ENCODE results near the gene SLC16A10.
"Not testable (repeated sequence)": the region's sequence is repeated elsewhere in the genome, so short reads cannot be mapped to it uniquely, and the experiment has no call there.

SLC16A10 gene

DNA sequence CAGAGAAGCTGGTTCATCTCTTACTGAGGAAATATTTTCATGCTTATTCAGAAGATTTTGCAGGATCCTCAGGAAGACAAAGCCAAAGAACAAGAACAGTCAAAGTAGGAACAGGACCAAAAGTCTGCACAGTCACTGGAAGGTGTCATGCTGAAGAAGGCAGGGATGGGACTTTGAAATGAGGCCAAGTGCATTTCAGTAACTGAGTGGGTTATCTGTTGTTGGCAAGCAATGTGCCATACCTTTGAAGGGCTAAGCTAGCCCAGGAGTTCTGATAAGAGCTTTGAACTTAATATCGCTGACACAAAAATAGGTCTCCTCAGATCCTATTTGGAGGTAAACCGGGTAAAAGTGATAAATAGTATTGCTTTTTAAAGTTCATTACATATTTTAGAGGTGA lies 31.5 kb downstream of the SLC16A10 start:
- peak overlapping the region in 3 of 11 experiments; percentile 40 to 85 (median 65); a peak in 6 of 22 replicates for H3K4me2 ChIP-seq
- H3K9me3 ChIP-seq (replicated peaks in 1 of 11) = peaks cover 0 to 11% (median 0%) of the 10 kb centered on the region in 11 experiments; a peak in 5 of 22 replicates
- TF ChIP-seq Cebpa-rat (IDR thresholded peaks at IDR 0.05) = no peak
- no peaks in the 10 kb centered on the region for H4K20me1 ChIP-seq
- peaks cover 14 to 98% (median 20%) of the 10 kb centered on the region in 10 experiments for H3K4me1 ChIP-seq
- no peaks in the 10 kb centered on the region for H3K27me3 ChIP-seq
- no peak overlapping the region for H3K4me3 ChIP-seq
- peaks cover 0 to 46% (median 0%) of the 10 kb centered on the region in 11 experiments; a peak in 4 of 22 replicates for H3K36me3 ChIP-seq
- peak overlapping the region in 4 of 11 experiments; percentile 60 to 99 (median 86); a peak in 7 of 22 replicates for H3K27ac ChIP-seq
- peak overlapping the region in 2 of 11 experiments; percentile 70 to 82; a peak in 3 of 22 replicates for H3K9ac ChIP-seq

DNA sequence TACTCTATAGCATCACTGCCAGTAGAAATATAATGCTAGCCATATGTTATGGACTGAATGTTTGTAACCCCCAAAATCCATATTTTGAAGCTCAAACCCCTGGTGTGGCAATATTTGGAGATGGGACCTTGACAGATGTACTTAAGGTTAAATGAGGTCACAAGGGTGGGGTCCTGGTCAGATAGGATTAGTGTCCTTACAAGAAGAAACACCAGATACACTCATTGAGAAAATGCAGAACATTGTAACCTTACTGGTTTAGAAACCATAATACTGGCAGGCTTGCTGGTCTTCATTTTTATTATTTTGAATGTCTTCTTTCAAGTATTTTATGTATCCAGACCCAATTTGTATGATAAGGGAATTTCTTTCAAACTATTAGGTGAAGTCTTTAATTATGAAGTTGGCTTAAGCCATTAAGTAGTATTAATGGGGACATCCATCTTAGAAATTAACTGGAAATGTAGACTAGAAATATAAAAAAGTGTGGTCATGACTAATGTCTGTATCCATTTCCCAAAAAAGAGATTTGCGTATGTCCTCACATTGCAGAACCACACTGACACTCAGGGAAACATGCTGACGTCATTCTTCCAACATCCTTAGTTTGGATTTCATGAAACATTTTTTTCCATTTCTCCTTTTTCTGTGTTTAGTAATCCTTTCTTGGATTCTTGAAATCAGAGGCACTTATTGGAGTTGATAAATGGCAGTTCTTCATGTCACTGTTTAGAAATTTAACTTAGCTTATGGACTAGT lies 32.4 kb downstream of the SLC16A10 start:
- peaks cover 0 to 11% (median 0%) of the 10 kb centered on the region in 11 experiments; a peak in 5 of 22 replicates for H3K9me3 ChIP-seq (replicated peaks in 1 of 11)
- peak overlapping the region in 3 of 11 experiments; percentile 48 to 82 (median 70); a peak in 5 of 22 replicates for H3K9ac ChIP-seq
- H3K4me3 ChIP-seq = no peak overlapping the region
- H4K20me1 ChIP-seq = no peaks in the 10 kb centered on the region
- peaks cover 5 to 96% (median 11%) of the 10 kb centered on the region in 10 experiments; a peak in 19 of 20 replicates for H3K4me1 ChIP-seq
- no peaks in the 10 kb centered on the region for H3K27me3 ChIP-seq
- peak overlapping the region in 4 of 11 experiments; percentile 60 to 99 (median 86); a peak in 8 of 22 replicates for H3K27ac ChIP-seq
- TF ChIP-seq Cebpa-rat (IDR thresholded peaks at IDR 0.05) = peak in 1 of 11 experiments; percentile 58; a peak in 1 of 22 replicates
- H3K4me2 ChIP-seq = peak overlapping the region in 3 of 11 experiments; percentile 40 to 85 (median 65); a peak in 6 of 22 replicates
- peaks cover 0 to 53% (median 0%) of the 10 kb centered on the region in 11 experiments; a peak in 4 of 22 replicates for H3K36me3 ChIP-seq

DNA sequence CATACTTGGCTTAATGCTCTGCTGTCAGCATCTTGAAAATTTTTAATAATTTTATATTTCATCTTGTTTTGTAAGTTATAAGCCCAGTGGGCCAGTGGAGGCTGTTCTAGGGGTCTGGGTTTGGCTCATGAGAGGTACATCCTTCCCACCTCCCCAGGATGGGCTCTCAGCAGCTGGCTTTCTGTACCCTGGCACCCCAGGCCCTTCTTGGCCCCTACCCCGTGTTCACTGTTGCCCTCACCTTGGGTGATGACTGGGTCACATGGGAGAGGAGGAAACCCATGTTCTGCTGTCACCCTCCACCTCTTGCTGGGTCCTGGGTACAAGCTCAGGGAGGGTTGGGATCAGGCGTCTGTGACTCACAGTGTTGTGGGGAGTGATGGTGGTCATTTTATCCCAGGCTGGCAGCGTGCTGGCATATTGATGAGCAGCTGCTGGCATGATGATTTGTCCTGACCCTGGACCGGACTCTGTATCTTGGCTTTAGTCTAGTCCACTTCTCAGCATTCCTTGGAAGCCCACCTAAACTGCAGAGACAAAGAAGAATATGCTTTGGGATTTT lies 34.6 kb downstream of the SLC16A10 start:
- TF ChIP-seq Cebpa-rat (IDR thresholded peaks at IDR 0.05) = no peak
- Histone ChIP-seq H3K4me3 (no peak overlapping the region), H3K4me1 (peaks cover 0 to 75% (median 6%) of the 10 kb centered on the region in 10 experiments; a peak in 11 of 20 replicates), H3K27me3 (no peaks in the 10 kb centered on the region), H4K20me1 (no peaks in the 10 kb centered on the region; a peak in 1 of 22 replicates), H3K4me2 (peak overlapping the region in 6 of 11 experiments; percentile 16 to 78 (median 36); a peak in 7 of 22 replicates), H3K36me3 (peaks cover 0 to 55% (median 0%) of the 10 kb centered on the region in 11 experiments; a peak in 4 of 22 replicates), H3K27ac (peak overlapping the region in 3 of 11 experiments; percentile 86 to 99 (median 87); a peak in 4 of 22 replicates), H3K9me3 (replicated peaks in 1 of 11) (peaks cover 0 to 11% (median 0%) of the 10 kb centered on the region in 11 experiments; a peak in 5 of 22 replicates), H3K9ac (peak overlapping the region in 2 of 11 experiments; percentile 50 to 59; a peak in 2 of 22 replicates)

DNA sequence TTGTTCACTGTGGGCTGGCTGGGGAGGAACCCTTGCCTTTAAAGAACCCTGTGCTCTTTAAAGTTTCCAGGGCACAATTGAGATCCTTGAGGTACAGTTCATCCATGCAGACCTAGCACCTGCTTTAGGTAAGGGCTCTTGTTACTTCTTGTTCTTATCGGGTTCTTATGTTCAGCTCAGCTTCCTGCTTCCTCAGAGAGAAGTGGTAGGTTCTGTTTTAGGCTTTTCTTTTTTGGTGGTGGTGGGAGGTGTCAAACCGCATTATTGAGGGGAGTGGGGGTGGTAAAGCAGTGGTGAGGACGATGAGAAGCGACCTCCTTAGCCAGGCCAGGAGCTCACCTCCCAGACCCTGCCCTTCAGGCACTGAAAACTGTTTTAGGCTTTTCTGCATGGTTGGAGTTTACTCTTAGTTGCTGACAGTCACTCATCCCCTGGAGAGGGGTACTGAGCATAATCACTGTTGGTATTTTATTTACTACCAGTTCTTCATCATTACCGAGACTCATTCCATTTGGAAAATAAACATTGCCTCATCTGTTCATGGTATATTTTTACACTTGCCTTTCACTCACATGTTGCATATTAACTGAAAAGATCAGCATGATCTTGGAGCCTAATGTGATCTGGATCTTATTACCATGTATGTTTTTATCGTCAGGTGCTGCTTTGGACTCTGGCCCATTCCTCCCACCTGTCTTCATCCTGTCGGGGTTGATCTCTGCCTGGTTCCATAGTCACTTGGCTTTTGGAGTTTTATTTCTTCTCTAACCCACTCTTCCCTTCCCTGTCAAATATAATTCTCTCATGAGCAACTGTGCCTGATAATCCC lies 35.4 kb downstream of the SLC16A10 start:
- Histone ChIP-seq H3K9me3 (replicated peaks in 1 of 11) (peaks cover 0 to 9% (median 0%) of the 10 kb centered on the region in 11 experiments; a peak in 5 of 22 replicates), H3K9ac (peak overlapping the region in 2 of 11 experiments; percentile 50 to 59; a peak in 4 of 22 replicates), H3K36me3 (peaks cover 0 to 55% (median 0%) of the 10 kb centered on the region in 11 experiments; a peak in 4 of 22 replicates), H3K4me1 (peaks cover 0 to 67% (median 6%) of the 10 kb centered on the region in 10 experiments; a peak in 11 of 20 replicates), H3K27me3 (no peaks in the 10 kb centered on the region), H3K4me3 (no peak overlapping the region), H3K4me2 (peak overlapping the region in 6 of 11 experiments; percentile 16 to 78 (median 36); a peak in 8 of 22 replicates), H3K27ac (peak overlapping the region in 3 of 11 experiments; percentile 86 to 99 (median 87); a peak in 4 of 22 replicates), H4K20me1 (peaks cover 0 to 3% (median 0%) of the 10 kb centered on the region in 11 experiments; a peak in 2 of 22 replicates)
- no peak for TF ChIP-seq Cebpa-rat (IDR thresholded peaks at IDR 0.05)

DNA sequence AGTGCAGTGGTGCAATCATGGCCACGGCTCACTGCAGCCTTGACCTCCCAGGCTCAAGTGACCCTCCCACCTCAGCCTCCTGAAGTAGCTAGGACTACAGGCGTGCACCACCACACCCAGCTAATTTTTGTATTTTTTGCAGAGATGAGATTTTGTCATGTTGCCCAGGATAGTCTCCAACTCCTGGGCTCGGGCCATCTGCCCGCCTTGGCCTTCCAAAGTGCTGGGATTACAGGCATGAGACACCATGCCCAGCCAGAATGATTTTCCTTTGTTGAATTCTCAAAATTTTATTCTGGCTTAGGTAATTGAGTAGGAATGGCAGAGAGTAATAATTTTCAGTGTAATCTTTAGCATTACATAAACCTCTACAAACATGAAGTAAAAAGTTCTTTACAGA lies 37.1 kb downstream of the SLC16A10 start:
- Histone ChIP-seq H3K4me3 (no peak overlapping the region), H3K36me3 (peaks cover 0 to 51% (median 0%) of the 10 kb centered on the region in 11 experiments; a peak in 4 of 22 replicates), H3K4me2 (0 out of 22 replicates have a peak overlapping the region, but pooled peaks of 1 of the 11 experiments have one; percentile 24), H3K4me1 (peaks cover 0 to 55% (median 6%) of the 10 kb centered on the region in 10 experiments; a peak in 11 of 20 replicates), H3K27me3 (no peaks in the 10 kb centered on the region), H4K20me1 (peaks cover 0 to 12% (median 0%) of the 10 kb centered on the region in 11 experiments; a peak in 2 of 22 replicates), H3K9ac (no peak overlapping the region), H3K27ac (no peak overlapping the region), H3K9me3 (replicated peaks in 1 of 11) (peaks cover 0 to 3% (median 0%) of the 10 kb centered on the region in 11 experiments; a peak in 5 of 22 replicates)
- no peak for TF ChIP-seq Cebpa-rat (IDR thresholded peaks at IDR 0.05)

DNA sequence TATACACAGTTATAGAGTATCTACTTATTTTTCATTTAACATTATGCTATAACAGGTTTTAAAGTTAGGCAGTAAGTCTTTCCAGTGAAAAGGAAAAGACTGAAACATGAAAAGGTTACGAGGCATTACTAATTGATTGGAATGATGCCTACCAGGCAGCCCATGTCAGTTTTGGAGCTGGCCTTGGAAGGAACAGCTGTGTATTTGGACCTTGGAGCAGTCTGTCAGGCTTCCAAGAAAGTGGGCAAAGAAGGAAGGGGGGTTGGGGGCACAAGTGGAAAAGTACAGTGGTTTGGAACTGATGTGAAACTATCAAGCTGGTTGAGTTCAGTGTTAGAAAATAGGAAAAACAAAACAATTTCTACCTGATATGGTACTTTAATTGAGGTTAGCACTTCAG lies 41.7 kb downstream of the SLC16A10 start:
- Histone ChIP-seq H3K27me3 (no peaks in the 10 kb centered on the region), H3K4me3 (no peak overlapping the region), H3K27ac (no peak overlapping the region), H4K20me1 (peaks cover 0 to 44% (median 0%) of the 10 kb centered on the region in 11 experiments; a peak in 2 of 22 replicates), H3K9ac (no peak overlapping the region), H3K9me3 (replicated peaks in 1 of 11) (no peaks in the 10 kb centered on the region), H3K36me3 (peaks cover 0 to 75% (median 0%) of the 10 kb centered on the region in 11 experiments; a peak in 4 of 22 replicates), H3K4me2 (no peak overlapping the region), H3K4me1 (peaks cover 0 to 12% (median 0%) of the 10 kb centered on the region in 10 experiments; a peak in 2 of 20 replicates)
- TF ChIP-seq Cebpa-rat (IDR thresholded peaks at IDR 0.05) = no peak

DNA sequence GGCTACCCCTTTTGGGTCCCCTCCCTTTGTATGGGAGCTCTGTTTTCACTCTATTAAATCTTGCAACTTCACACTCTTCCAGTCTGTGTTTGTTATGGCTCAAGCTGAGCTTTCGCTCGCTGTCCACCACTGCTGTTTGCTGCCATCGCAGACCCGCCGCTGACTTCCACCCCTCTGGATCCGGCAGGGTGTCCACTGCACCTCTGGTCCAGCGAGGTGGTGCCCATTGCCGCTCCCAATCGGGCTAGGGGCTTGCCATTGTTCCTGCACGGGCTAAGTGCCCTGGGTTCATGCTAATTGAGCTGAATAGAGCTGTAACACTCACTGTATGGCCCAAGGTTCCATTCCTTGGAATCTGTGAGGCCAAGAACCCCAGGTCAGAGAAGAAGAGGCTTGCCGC lies 43.7 kb downstream of the SLC16A10 start:
- H3K4me1 ChIP-seq; H3K4me2 ChIP-seq; H3K9me3 ChIP-seq (replicated peaks in 1 of 11); H3K4me3 ChIP-seq; H3K27ac ChIP-seq; H3K27me3 ChIP-seq; H3K9ac ChIP-seq: not testable (repeated sequence)
- Histone ChIP-seq H3K36me3 (peaks cover 0 to 84% (median 0%) of the 10 kb centered on the region in 11 experiments; a peak in 4 of 22 replicates), H4K20me1 (peaks cover 0 to 57% (median 0%) of the 10 kb centered on the region in 11 experiments; a peak in 2 of 22 replicates)

DNA sequence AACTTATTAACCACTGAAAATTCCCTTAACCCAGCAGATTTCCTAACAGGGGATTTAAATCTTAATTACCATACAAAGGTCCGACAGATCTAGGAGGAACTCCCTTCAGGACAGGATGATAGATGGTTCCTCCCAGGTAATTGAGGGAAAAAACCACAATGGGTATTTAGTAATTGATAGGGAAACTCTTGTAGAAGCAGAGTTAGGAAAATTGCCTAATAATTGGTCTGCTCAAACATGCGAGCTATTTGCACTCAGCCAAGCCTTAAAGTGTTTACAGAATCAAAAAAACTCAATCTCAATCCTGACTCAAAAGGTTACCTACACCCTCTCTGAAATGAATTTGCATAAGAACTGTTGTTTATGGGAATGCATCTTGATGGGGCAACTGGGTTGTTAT lies 45.4 kb downstream of the SLC16A10 start:
- not testable (repeated sequence) for H3K9ac ChIP-seq; H3K4me3 ChIP-seq; H3K4me2 ChIP-seq; H3K4me1 ChIP-seq; H3K27ac ChIP-seq; H3K27me3 ChIP-seq; H3K9me3 ChIP-seq (replicated peaks in 1 of 11)
- Histone ChIP-seq H4K20me1 (peaks cover 0 to 67% (median 0%) of the 10 kb centered on the region in 11 experiments; a peak in 2 of 22 replicates), H3K36me3 (peaks cover 0 to 95% (median 0%) of the 10 kb centered on the region in 11 experiments; a peak in 4 of 22 replicates)

DNA sequence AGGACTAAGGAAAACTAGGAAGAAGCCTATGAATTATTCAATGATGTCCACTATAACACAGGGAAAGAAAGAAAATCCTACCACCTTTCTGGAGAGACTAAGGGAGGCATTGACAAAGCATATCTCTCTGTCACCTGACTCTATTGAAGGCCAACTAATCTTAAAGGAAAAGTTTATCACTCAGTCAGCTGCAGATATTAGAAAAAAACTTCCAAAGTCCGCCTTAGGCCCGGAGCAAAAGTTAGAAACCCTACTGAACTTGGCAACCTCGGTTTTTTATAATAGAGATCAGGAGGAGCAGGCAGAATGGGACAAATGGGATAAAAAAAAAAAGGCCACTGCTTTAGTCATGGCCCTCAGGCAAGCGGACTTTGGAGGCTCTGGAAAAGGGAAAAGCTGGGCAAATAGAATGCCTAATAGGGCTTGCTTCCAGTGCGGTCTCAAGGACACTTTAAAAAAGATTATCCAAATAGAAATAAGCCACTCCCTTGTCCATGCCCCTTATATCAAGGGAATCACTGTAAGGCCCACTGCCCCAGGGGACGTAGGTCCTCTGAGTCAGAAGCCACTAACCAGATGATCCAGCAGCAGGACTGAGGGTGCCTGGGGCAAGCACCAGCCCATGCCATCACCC lies 47.0 kb downstream of the SLC16A10 start:
- not testable (repeated sequence) for H3K4me2 ChIP-seq, H3K9ac ChIP-seq, H3K4me3 ChIP-seq, H3K27me3 ChIP-seq, H3K27ac ChIP-seq, H3K4me1 ChIP-seq
- H4K20me1 ChIP-seq = peaks cover 0 to 74% (median 0%) of the 10 kb centered on the region in 11 experiments; a peak in 3 of 22 replicates
- peaks cover 0 to 13% (median 7%) of the 10 kb centered on the region in 11 experiments; a peak in 7 of 22 replicates for H3K9me3 ChIP-seq (replicated peaks in 1 of 11)
- H3K36me3 ChIP-seq = peaks cover 0 to 98% (median 0%) of the 10 kb centered on the region in 11 experiments; a peak in 4 of 22 replicates

DNA sequence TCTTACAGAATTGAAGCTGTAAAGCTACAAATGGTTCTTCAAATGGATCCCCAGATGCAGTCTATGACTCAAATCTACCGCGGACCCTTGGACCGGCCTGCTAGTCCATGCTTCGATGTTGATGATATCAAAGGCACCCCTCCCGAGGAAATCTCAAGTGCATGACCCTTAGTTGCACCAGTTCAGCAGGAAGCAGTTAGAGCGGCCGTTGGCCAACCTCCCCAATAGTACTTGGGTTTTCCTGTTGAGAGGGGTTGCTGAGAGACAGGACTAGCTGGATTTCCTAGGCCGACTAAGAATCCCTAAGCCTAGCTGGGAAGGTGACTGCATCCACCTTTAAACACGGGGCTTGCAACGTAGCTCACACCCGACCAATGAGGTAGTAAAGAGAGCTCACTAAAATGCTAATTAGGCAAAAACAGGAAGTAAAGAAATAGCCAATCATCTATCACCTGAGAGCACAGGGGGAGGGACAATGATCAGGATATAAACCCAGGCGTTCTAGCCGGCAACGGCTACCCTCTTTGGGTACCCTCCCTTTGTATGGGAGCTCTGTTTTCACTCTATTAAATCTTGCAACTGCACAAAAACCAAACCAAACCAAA lies 50.3 kb downstream of the SLC16A10 start:
- H3K27ac ChIP-seq, H3K27me3 ChIP-seq, H3K4me3 ChIP-seq, H3K4me1 ChIP-seq, H3K4me2 ChIP-seq, H3K9ac ChIP-seq: not testable (repeated sequence)
- H3K9me3 ChIP-seq (replicated peaks in 1 of 11) = peaks cover 2 to 28% (median 15%) of the 10 kb centered on the region in 11 experiments; a peak in 16 of 22 replicates
- peaks cover 0 to 61% (median 0%) of the 10 kb centered on the region in 11 experiments; a peak in 3 of 22 replicates for H4K20me1 ChIP-seq
- H3K36me3 ChIP-seq = peaks cover 0 to 98% (median 0%) of the 10 kb centered on the region in 11 experiments; a peak in 4 of 22 replicates

Data from BLaER1 treated with 17β-estradiol and CSF1 and Interleukin-3, amounts not matched to agents 10 nM and 100 nM (cell line).